SK-N-SH (cell line): Measurements from ENCODE around the gene UQCR11. TPM values are rescaled to one million over a fixed set of nuclear protein-coding genes. Genes with fewer than 3 reads are reported as not detected.
A peak's percentile ranks its signal among the peaks of the same experiment; 100 is the strongest.

Experiments used
- CTCF ChIA-PET: fragments of 300-600, 350-600 bp; formaldehyde crosslinking; extraction: SDS; loops from one replicate; lab custom pipeline; 2021; lab: Yijun Ruan, JAX
- POLR2A ChIA-PET: fragments of 350-600 bp; sonication (Branson Sonifier 250); formaldehyde crosslinking; extraction: SDS; loops from one replicate; lab custom pipeline; 2020; ENCODE audit warnings: antibody characterized with exemption, inconsistent platforms; lab: Yijun Ruan, JAX
- DNase-seq: peaks from one replicate; pipeline ENCODE4 v3.0.0; 2012
- H2AFZ ChIP-seq: fragments of 200-600 bp; sonication (generic); 2 replicates; pipeline ENCODE4 v1.8.1; 2016; ENCODE audit warnings: antibody characterized with exemption, mild to moderate bottlenecking, low read depth
- H3F3A ChIP-seq: fragments of 200-600 bp; sonication (generic); replicated peaks from 2 replicates; pipeline ENCODE3; 2016; ENCODE audit warnings: antibody characterized with exemption, mild to moderate bottlenecking; ENCODE audit not compliant: insufficient read depth
- H3K27ac ChIP-seq, 2 experiments: fragments of 200-500 bp in 1 of 2; fragments of 200-600 bp in 1 of 2; sonication (Bioruptor generic) in 1 of 2; sonication (generic), shearing (Covaris generic) in 1 of 2; 2 replicates each; pipeline versions ENCODE4 v1.5.1 to v1.6.1; 2014 to 2016; ENCODE audit warnings: low read depth in 2 of 2, inconsistent platforms in 1 of 2, low read length in 1 of 2, mild to moderate bottlenecking in 1 of 2, mixed read lengths in 1 of 2
- H3K27me3 ChIP-seq: fragments of 200-600 bp; sonication (generic), shearing (Covaris generic); 2 replicates; pipeline ENCODE4 v1.6.1; 2016; ENCODE audit warnings: mixed run types; ENCODE audit not compliant: insufficient read depth
- H3K36me3 ChIP-seq, 2 experiments: fragments of 200-500 bp in 1 of 2; fragments of 200-600 bp in 1 of 2; sonication (Bioruptor generic) in 1 of 2; sonication (generic) in 1 of 2; replicated peaks in 1 of 2; 2 replicates each; pipeline versions ENCODE3 to v1.5.1; 2014 to 2016; ENCODE audit warnings: low read length in 1 of 2, mild to moderate bottlenecking in 1 of 2; ENCODE audit not compliant: insufficient read depth in 2 of 2, control insufficient read depth in 1 of 2
- H3K4me1 ChIP-seq, 2 experiments: fragments of 200-500 bp in 1 of 2; fragments of 200-600 bp in 1 of 2; sonication (Bioruptor generic) in 1 of 2; sonication (generic), shearing (Covaris generic) in 1 of 2; 2 replicates each; pipeline versions ENCODE4 v1.5.1 to v1.6.1; 2014 to 2016; ENCODE audit warnings: low read depth in 1 of 2, low read length in 1 of 2, mixed run types in 1 of 2; ENCODE audit not compliant: insufficient read depth in 2 of 2, control insufficient read depth in 1 of 2
- H3K4me2 ChIP-seq: fragments of 200-600 bp; sonication (generic), shearing (Covaris generic); 2 replicates; pipeline ENCODE4 v1.6.1; 2017; ENCODE audit warnings: mixed run types
- H3K4me3 ChIP-seq, 2 experiments: fragments of 200-500 bp in 1 of 2; fragments of 200-600 bp in 1 of 2; sonication (Bioruptor generic) in 1 of 2; sonication (generic), shearing (Covaris generic) in 1 of 2; 2 replicates each; pipeline versions ENCODE4 v1.5.1 to v1.8.1; 2014 to 2016; ENCODE audit warnings: low read depth in 2 of 2, inconsistent platforms in 1 of 2, low read length in 1 of 2, mild to moderate bottlenecking in 1 of 2, mixed read lengths in 1 of 2, moderate library complexity in 1 of 2
- H3K79me2 ChIP-seq: fragments of 200-600 bp; sonication (generic); 2 replicates; pipeline ENCODE4 v1.8.1; 2017; ENCODE audit warnings: mild to moderate bottlenecking; ENCODE audit not compliant: insufficient read depth
- H3K9ac ChIP-seq: fragments of 200-600 bp; sonication (generic); 2 replicates; pipeline ENCODE4 v1.6.1; 2017; ENCODE audit warnings: mixed run types
- H3K9me2 ChIP-seq: fragments of 200-600 bp; sonication (generic); 2 replicates; pipeline ENCODE4 v1.6.1; 2017; ENCODE audit warnings: mixed run types
- H3K9me3 ChIP-seq: fragments of 200-600 bp; sonication (generic); 2 replicates; pipeline ENCODE4 v1.6.1; 2017; ENCODE audit warnings: mixed run types, mild to moderate bottlenecking, moderate library complexity
- H4K20me1 ChIP-seq: fragments of 200-600 bp; sonication (generic); 2 replicates; pipeline ENCODE4 v1.6.1; 2017; ENCODE audit warnings: mild to moderate bottlenecking, mixed run types; ENCODE audit not compliant: insufficient read depth
- CHD2 ChIP-seq: fragments of 150-350 bp; IDR thresholded peaks from 2 replicates; pipeline ENCODE4 v1.6.1; 2018; ENCODE audit warnings: low read length; ENCODE audit not compliant: partially characterized antibody
- FOSL2 ChIP-seq: IDR thresholded peaks from 2 replicates; pipeline ENCODE4 v1.4.0; 2012; ENCODE audit warnings: low read depth, mild to moderate bottlenecking, moderate library complexity, borderline replicate concordance
- NFIC ChIP-seq: IDR thresholded peaks from 2 replicates; pipeline ENCODE4 v1.4.0; 2012; ENCODE audit warnings: borderline replicate concordance
- NRF1 ChIP-seq: IDR thresholded peaks from 2 replicates; pipeline ENCODE4 v1.6.1; 2012; ENCODE audit warnings: low read depth, mild to moderate bottlenecking, low read length
- POLR2AphosphoS5 ChIP-seq: IDR thresholded peaks from 2 replicates; pipeline ENCODE4 v1.6.1; 2012; ENCODE audit warnings: low read depth, low read length
- REST ChIP-seq: IDR thresholded peaks from 2 replicates; pipeline ENCODE4 v1.6.1; 2012; ENCODE audit warnings: mild to moderate bottlenecking, low read depth, low read length, moderate library complexity
- WGBS: methylation state at CpG from one replicate; pipeline ENCODE4 v1.1.6; 2017; ENCODE audit warnings: low lambda C conversion rate; 5-methylcytosine and 5-hydroxymethylcytosine counted together
- polyA plus RNA-seq, 3 experiments: library from polyadenylated mRNA; depleted of rRNA; stranded (reverse); fragments of >200 nt; gene quantifications; 2 replicates each; pipeline ENCODE4 v1.2.3, GENCODE V29; 2012
- TF ChIP-seq, protein P1 (sequence below): IDR thresholded peaks from 2 replicates; pipeline ENCODE4 v1.4.0; 2012; ENCODE audit warnings: low read depth, borderline replicate concordance

UQCR11 gene
- polyA plus RNA-seq, 1 of the 3 experiments (the other 2 are of a cell fraction) = 372 TPM

DNA sequence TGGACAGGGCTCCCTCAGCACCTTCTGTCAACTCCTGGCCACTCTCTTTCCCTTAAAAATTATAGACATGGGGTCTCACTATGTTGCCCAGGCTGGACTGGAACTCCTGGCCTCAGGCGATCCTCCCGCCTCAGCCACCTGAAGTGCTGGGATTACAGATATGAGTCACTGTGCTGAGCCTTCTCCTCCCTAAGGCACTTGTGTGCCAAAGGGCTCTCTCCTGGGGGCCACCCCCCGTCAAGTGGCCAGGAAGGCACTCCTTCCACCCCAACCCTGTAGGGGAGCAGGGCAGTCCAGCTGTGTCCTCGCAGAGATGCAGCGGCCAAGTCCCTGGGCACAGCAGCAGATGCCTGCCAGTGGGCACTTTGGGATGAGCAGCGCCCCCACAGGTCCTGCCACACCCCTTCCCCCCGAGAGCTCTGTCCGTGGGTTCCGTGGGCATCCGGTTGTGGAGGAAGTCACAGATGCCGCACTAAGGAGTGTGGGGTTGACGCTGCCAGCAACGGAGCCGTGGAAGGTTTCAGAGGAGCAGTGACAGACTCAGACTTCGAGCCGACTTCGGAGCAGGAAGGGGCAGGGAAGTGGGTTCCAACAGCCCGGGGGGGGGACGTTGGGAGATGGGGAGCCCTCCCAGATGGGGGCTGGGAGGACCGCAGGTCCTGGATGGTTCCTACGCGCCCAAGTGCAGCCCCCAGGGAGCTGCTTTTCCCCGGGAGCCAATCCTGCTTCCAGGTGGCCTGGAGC lies 3.3 kb upstream of the UQCR11 start:
- ChIA-PET POLR2A (no interaction called here), CTCF (interaction anchor here (1.6 kb wide), 1 partner anchor 187 kb away, joined by 5 read pairs; no protein-coding TSS in a partner anchor)
- H3F3A ChIP-seq = peaks cover 18% of the 10 kb centered on the region
- peak; percentile 32 for DNase-seq
- no peak overlapping the region for H3K4me2 ChIP-seq
- H3K4me3 ChIP-seq = no peak overlapping the region
- 84% methylated on average over 15 of the region's 23 CpGs for WGBS
- H3K36me3 ChIP-seq = peaks cover 0 to 34% of the 10 kb centered on the region in 2 experiments
- no peaks in the 10 kb centered on the region for H3K9me2 ChIP-seq
- TF ChIP-seq, protein P1, sequence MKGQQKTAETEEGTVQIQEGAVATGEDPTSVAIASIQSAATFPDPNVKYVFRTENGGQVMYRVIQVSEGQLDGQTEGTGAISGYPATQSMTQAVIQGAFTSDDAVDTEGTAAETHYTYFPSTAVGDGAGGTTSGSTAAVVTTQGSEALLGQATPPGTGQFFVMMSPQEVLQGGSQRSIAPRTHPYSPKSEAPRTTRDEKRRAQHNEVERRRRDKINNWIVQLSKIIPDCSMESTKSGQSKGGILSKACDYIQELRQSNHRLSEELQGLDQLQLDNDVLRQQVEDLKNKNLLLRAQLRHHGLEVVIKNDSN = no peak
- TF ChIP-seq POLR2AphosphoS5 = no peak
- TF ChIP-seq NRF1 = no peak
- TF ChIP-seq FOSL2 = no peak
- no peak for TF ChIP-seq NFIC
- no peak for TF ChIP-seq CHD2
- no peaks in the 10 kb centered on the region for H3K27me3 ChIP-seq
- no peak overlapping the region for H3K27ac ChIP-seq
- H4K20me1 ChIP-seq = no peaks in the 10 kb centered on the region
- H2AFZ ChIP-seq = no peak overlapping the region
- no peaks in the 10 kb centered on the region for H3K9me3 ChIP-seq
- peaks cover 5 to 9% of the 10 kb centered on the region in 2 experiments; a peak in 2 of 4 replicates for H3K4me1 ChIP-seq
- H3K9ac ChIP-seq = no peak overlapping the region
- peaks cover 17% of the 10 kb centered on the region for H3K79me2 ChIP-seq

DNA sequence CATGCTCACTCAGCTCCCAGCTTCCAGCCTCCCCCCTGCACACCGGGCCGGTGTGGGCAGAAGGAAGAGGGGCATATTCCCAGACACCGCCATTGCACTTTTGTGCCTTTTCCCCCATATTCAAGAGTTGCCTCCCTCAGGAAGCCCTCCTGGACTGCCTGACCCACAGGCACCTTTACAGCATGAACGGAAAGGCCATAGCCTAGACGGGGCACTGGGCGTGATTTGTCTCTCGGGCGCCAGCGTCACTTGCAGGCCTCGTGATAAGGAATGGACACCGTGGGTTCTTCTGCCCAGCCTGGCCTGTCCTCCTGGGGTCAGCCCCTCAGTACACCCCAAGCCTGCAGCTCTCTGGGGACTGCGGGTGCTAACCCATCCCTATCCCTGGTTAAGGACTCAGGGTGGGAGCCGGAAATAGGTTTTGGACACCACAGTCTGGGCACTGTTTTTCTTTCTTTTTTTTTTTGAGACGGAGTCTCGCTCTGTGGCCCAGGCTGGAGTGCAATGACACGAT lies 933 bp upstream of the UQCR11 start:
- Histone ChIP-seq H2AFZ (peak overlapping the region; percentile 97; the same call in 1 of the 2 replicates), H3K9me2 (no peaks in the 10 kb centered on the region), H3F3A (peaks cover 18% of the 10 kb centered on the region), H3K79me2 (peaks cover 40% of the 10 kb centered on the region), H4K20me1 (peaks cover 17% of the 10 kb centered on the region; the same call in 1 of the 2 replicates), H3K27ac (peak overlapping the region; percentile 76 to 94), H3K9ac (peak overlapping the region; percentile 88), H3K4me1 (peaks cover 5 to 9% of the 10 kb centered on the region in 2 experiments; a peak in 2 of 4 replicates), H3K4me3 (peak overlapping the region; percentile 71 to 73), H3K27me3 (no peaks in the 10 kb centered on the region), H3K4me2 (peak overlapping the region; percentile 99), H3K9me3 (no peaks in the 10 kb centered on the region), H3K36me3 (peaks cover 0 to 14% of the 10 kb centered on the region in 2 experiments)
- no peak for DNase-seq
- 27% methylated on average over 15 of the region's 16 CpGs for WGBS
- ChIA-PET POLR2A (interaction anchor here (0.7 to 1.4 kb wide), 3 partner anchors 13 to 45 kb away, joined by 3 to 15 read pairs (median 3); partner anchors contain the start of gene MBD3), CTCF (interaction anchor here (0.5 to 2.6 kb wide), 20 partner anchors 9 to 231 kb away, joined by 3 to 17 read pairs (median 3); no protein-coding TSS in a partner anchor)
- TF ChIP-seq REST (no peak), CHD2 (peak; percentile 3)
